Loucy (cell line): Measurements from ENCODE around the gene LRRC27.

ENCODE experiments used
- EZH2phosphoT487 ChIP-seq: fragments of 200-600 bp; IDR thresholded peaks from 2 replicates; pipeline ENCODE4 v1.6.1; 2018; ENCODE audit warnings: antibody characterized with exemption, mild to moderate bottlenecking, moderate library complexity, borderline replicate concordance
- TF ChIP-seq, protein P1 (sequence below): fragments of 200-600 bp; sonication (generic); conservative IDR thresholded peaks from 2 replicates; pipeline ENCODE4 v1.5.1; 2014; ENCODE audit warnings: mild to moderate bottlenecking, antibody characterized with exemption, low read length

DNA sequence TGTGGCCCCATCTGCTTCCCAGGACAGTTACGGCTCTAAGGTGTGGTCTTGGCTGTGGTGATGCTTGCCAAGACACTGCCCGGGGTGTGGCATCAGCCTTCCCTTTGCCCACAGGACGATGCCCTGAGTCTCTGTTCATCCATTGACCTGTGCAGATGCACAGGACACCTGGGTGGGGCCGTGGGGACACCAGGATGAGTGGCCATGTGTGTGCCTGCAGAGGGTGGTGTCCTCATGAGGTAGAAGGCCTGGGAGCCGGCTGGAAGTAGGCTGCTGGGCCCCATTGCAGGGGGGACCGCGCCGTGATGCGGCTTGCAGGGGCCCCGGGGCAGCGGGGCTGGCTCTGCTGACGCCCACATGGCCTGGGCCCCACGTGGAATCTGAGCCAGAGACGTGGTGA, 42.6 kb downstream of the LRRC27 start:
- TF ChIP-seq, protein P1, sequence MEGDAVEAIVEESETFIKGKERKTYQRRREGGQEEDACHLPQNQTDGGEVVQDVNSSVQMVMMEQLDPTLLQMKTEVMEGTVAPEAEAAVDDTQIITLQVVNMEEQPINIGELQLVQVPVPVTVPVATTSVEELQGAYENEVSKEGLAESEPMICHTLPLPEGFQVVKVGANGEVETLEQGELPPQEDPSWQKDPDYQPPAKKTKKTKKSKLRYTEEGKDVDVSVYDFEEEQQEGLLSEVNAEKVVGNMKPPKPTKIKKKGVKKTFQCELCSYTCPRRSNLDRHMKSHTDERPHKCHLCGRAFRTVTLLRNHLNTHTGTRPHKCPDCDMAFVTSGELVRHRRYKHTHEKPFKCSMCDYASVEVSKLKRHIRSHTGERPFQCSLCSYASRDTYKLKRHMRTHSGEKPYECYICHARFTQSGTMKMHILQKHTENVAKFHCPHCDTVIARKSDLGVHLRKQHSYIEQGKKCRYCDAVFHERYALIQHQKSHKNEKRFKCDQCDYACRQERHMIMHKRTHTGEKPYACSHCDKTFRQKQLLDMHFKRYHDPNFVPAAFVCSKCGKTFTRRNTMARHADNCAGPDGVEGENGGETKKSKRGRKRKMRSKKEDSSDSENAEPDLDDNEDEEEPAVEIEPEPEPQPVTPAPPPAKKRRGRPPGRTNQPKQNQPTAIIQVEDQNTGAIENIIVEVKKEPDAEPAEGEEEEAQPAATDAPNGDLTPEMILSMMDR = no peak
- TF ChIP-seq EZH2phosphoT487 = no peak
